Measurements from ENCODE around the gene CD93.

CD93 gene

DNA sequence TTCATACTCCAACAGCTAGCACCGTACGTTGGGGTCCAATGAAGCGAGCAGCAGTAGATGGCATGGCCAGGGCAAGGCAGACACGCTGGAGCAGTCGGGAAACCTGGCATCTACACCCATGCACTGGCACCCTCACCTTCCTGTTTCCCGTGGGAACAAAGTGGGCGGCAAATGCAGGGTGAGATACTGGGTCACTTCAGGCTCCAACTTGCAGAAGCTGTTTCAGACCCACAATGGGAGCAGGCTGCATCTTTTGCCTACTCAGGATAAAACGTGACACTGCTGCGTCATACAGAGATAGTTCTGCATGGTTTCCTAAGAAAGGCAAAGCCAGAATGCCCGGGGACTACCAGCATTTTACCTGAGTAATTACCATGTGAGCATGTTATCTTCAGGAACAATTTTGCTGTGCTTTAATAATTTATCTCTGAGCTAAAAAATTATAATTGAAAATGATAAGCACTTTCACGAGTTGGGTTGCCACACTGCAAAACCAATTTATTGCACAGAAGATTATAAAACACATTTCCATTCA, 10.9 kb upstream of the CD93 start:
- Histone ChIP-seq H3K4me1 (ENCODE audit: insufficient read depth, low read length) (no peaks in the 10 kb centered on the region), H3K9ac (ENCODE audit: low read depth, low read length) (no peak overlapping the region), H3K36me3 (ENCODE audit: insufficient read depth, low read length) (no peaks in the 10 kb centered on the region), H3K9me3 (ENCODE audit: control insufficient read depth, insufficient read depth, low read length) (no peaks in the 10 kb centered on the region)

DNA sequence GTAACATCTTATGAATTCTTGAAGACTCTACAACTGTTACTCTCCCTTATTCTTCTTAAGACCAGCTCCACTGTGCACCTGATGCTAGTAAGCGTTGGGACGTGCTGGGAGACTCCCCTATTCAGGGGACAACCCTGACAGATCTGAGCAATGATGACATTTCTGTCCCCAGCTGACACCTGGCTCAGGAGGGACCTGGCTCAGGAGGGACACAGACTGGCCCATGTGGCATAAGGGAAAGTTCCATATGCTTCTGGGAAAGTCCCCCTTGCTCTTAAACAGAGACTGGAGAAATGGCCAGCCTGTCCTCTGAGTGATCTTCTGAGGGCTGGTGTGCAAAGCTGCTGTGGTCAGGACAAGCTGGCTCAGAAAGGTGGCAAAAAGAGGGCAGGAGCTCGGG, 10.0 kb upstream of the CD93 start:
- H3K36me3 ChIP-seq (ENCODE audit: insufficient read depth, low read length) = no peaks in the 10 kb centered on the region
- H3K9me3 ChIP-seq (ENCODE audit: control insufficient read depth, insufficient read depth, low read length) = no peaks in the 10 kb centered on the region
- no peaks in the 10 kb centered on the region for H3K4me1 ChIP-seq (ENCODE audit: insufficient read depth, low read length)
- H3K9ac ChIP-seq (ENCODE audit: low read depth, low read length) = no peak overlapping the region

DNA sequence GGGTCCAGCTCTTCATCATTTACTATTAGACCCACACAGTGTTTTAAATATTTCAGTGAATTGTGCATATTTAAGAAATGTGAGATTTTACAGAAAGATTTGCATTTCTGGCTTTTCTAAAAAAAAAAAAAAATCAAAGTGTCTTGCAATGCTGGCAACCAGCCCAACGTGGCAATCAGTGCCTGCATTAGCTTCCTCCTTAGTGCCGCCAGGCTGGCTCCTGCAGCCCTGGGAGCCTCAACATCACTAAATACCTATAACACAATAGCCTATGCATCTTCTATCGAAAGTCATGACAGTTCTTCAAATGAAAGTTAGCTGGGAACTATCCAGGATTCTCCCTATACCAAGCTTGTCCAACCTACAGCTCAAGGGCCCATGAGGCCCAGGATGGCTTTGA, 9.4 kb upstream of the CD93 start:
- H3K36me3 ChIP-seq (ENCODE audit: insufficient read depth, low read length) = no peaks in the 10 kb centered on the region
- H3K4me1 ChIP-seq (ENCODE audit: insufficient read depth, low read length) = no peaks in the 10 kb centered on the region
- H3K9me3 ChIP-seq (ENCODE audit: control insufficient read depth, insufficient read depth, low read length) = no peaks in the 10 kb centered on the region
- H3K9ac ChIP-seq (ENCODE audit: low read depth, low read length) = no peak overlapping the region

DNA sequence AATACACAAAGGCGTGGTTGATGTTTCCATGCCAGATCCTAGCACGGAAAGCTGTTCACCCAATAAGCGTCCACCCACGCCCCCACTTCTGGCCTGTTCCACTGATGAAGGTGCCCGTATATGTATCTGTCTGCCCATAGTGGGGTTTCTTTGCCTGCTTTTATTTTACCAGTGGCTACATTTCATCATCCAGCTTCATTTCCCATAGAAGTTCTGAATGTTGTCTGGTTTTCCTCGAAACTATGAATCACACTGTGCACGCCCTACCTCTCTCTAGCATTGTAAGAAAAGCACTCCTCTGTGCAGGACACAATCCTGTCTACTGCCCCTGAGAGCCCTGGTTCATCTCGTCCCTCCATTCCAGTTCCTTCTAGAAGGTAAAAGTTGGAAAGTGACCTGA, 8.8 kb upstream of the CD93 start:
- Histone ChIP-seq H3K9ac (ENCODE audit: low read depth, low read length) (no peak overlapping the region), H3K36me3 (ENCODE audit: insufficient read depth, low read length) (no peaks in the 10 kb centered on the region), H3K9me3 (ENCODE audit: control insufficient read depth, insufficient read depth, low read length) (no peaks in the 10 kb centered on the region), H3K4me1 (ENCODE audit: insufficient read depth, low read length) (no peaks in the 10 kb centered on the region)

DNA sequence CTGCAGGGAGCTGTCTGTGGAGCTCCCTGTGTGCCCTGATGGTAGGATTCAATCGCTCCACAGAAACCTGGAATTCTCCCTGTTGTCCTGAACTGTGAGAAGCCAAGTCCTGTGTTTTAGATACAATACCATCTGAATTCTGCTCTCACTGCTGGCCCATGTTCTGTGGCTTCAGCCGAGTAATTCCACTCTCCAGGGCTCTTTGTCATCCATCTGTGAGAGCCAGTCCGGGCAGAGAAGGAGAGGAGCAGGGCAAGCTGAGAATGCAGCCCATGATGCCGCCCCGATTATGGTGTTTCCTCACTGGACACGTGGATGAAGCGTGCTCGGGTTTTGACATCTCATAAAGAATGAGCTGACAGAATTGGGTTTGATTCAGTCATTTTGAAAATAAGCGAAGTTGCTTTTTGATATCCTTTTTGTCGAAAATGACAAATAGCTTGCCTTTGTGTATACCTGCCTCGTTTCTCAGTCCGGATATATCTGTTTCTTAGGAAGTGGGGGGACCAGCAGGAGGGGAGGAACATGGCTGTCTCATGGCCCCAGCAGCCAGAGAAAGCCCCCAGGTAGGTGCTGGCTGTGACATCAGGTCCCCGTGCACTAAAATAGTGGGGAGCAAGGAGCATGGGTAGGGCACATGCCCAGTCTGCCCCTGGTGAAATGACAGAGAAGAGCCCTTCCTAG, 8.2 kb upstream of the CD93 start:
- Histone ChIP-seq H3K36me3 (ENCODE audit: insufficient read depth, low read length) (no peaks in the 10 kb centered on the region), H3K4me1 (ENCODE audit: insufficient read depth, low read length) (no peaks in the 10 kb centered on the region), H3K9me3 (ENCODE audit: control insufficient read depth, insufficient read depth, low read length) (no peaks in the 10 kb centered on the region), H3K9ac (ENCODE audit: low read depth, low read length) (no peak overlapping the region)

DNA sequence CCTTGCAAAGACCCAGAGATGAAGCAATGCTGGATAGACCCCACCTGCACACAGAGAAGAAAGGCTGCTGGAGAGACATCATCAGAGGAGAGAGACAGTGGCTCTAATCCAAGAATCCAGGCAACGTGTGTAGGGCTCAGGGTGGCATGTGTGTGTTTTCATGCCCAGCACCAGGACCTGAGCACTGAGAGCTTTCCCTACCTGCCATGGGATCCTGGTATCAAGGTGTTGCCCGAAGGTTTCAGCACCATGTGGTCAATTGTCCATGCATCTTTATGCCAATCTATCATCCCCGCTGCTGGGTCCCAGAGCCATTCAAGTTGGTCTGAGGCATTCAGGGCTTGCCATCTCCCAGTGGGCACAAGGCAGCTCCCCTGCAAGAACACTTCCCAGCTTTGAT, 7.5 kb upstream of the CD93 start:
- no peaks in the 10 kb centered on the region for H3K4me1 ChIP-seq (ENCODE audit: insufficient read depth, low read length)
- H3K9ac ChIP-seq (ENCODE audit: low read depth, low read length) = no peak overlapping the region
- no peaks in the 10 kb centered on the region for H3K9me3 ChIP-seq (ENCODE audit: control insufficient read depth, insufficient read depth, low read length)
- no peaks in the 10 kb centered on the region for H3K36me3 ChIP-seq (ENCODE audit: insufficient read depth, low read length)

DNA sequence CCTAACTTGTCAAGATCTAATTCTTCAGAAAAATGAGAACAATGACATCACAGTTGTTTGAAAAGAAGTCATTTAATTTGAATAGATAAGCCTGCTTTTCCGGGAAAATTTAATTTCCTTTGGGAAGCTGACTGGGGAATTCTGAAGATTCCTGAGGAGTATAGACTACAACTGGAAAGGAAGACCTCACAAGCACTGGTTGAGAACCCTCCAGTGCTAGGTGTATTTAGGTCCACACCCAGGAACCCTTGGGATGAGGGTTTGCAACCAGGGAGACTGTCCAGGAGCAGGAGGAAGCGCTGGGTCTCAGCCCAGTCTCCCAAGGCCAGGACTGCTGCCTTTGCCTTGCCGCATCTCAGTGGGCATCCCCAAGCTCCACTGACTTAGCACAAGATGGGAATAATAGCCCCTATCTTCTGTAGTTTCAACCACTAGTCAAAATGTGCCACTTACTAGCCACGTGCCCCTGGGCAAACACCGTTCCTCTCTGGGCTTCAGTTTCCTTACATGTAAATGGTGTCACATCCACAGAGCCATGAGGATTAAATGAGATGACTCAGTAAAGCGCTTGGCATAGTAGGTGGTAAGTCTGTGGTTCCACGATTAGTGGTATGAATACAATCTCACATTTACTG, 6.9 kb upstream of the CD93 start:
- Histone ChIP-seq H3K36me3 (ENCODE audit: insufficient read depth, low read length) (no peaks in the 10 kb centered on the region), H3K9me3 (ENCODE audit: control insufficient read depth, insufficient read depth, low read length) (no peaks in the 10 kb centered on the region), H3K9ac (ENCODE audit: low read depth, low read length) (no peak overlapping the region), H3K4me1 (ENCODE audit: insufficient read depth, low read length) (no peaks in the 10 kb centered on the region)

DNA sequence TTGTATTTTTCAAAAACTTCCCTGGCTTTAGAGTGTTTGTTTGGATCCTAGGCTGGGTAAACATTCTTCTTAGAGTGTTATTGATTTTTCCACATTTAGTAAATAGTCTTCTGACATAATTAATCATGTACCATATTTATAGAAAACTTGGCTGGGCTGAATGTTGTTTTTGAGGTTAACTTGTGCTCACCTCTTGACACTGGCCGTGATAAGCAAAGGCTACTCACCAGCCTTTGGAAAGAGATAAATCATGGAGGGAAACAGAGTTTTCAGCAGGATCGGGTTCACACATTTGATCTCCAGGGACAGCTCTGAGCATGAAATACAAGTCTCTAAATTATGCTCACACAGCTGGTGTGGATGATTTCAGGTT, 6.2 kb upstream of the CD93 start:
- Histone ChIP-seq H3K4me1 (ENCODE audit: insufficient read depth, low read length) (no peaks in the 10 kb centered on the region), H3K36me3 (ENCODE audit: insufficient read depth, low read length) (no peaks in the 10 kb centered on the region), H3K9ac (ENCODE audit: low read depth, low read length) (no peak overlapping the region), H3K9me3 (ENCODE audit: control insufficient read depth, insufficient read depth, low read length) (no peaks in the 10 kb centered on the region)

DNA sequence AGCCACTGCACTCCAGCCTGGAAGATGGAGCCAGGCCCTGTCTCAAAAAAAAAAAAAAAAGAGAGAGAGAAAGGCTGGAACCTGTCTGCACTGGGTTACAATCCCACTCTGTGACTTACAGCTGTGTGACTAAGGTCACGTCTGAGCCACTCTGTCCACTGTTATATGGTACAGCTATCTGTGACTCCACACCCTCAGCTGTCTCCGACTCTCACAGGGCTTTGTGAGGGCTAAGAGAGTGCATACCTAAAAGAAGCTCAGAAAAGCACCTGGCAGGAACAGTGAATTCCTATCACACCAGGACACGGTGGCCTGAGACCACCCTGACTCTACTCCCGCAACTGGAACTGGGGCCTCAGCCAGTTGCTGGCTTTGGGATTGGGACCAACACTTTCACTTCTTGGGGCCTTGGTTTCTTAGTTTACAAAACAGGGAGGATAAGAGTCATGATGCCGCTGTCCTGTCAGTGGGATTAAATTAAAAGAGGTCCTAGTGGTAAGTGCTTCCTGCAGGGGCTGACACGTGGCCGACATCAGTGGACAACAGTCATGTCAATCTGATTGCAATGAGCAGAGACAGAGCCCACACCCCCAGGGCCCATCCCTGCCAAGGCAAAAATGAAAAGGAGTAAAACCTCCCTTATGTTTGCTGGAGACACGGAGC, 5.7 kb upstream of the CD93 start:
- H3K4me1 ChIP-seq (ENCODE audit: insufficient read depth, low read length) = no peaks in the 10 kb centered on the region
- no peak overlapping the region for H3K9ac ChIP-seq (ENCODE audit: low read depth, low read length)
- H3K36me3 ChIP-seq (ENCODE audit: insufficient read depth, low read length) = no peaks in the 10 kb centered on the region
- H3K9me3 ChIP-seq (ENCODE audit: control insufficient read depth, insufficient read depth, low read length) = no peaks in the 10 kb centered on the region

DNA sequence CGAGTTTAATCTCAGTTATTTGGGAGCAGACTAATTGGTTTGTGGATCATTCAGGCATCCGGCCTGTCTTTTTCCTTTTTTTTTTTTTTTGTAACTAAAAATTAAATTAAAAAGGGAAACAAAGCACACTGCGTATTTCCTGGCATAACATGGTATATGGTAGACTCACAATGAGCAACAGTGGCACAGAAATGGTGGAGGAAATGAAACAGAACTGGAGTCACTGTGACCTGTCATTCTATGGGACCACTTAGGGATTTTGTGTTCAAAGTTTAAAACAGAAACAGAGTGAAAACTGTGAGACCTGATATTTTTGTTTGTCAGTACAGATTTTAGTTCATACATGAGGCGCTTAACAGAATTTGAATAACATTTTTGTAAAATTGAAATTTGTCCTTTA, 4.8 kb upstream of the CD93 start:
- Histone ChIP-seq H3K9me3 (ENCODE audit: control insufficient read depth, insufficient read depth, low read length) (no peaks in the 10 kb centered on the region), H3K9ac (ENCODE audit: low read depth, low read length) (no peak overlapping the region), H3K36me3 (ENCODE audit: insufficient read depth, low read length) (no peaks in the 10 kb centered on the region), H3K4me1 (ENCODE audit: insufficient read depth, low read length) (no peaks in the 10 kb centered on the region)

DNA sequence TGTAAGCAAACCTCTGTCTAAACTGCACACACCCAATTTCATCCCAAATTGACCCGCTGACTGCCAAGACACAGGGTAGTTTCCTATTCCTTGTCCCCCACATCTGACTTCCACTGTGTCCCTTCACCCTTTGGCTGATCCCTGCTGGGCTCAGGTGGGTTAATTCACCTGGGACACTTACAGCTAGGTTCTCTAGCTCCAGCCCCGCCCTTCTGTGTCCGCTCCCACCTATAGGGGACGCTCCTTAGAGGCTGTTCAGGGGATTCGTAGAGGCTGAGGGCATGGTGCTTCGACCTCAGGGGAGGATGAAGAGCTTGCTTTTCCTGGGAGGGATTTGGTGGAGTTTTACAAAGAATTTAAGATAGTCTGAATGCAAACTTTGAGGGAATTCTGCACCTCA, 4.0 kb upstream of the CD93 start:
- no peaks in the 10 kb centered on the region for H3K9me3 ChIP-seq (ENCODE audit: control insufficient read depth, insufficient read depth, low read length)
- no peaks in the 10 kb centered on the region for H3K36me3 ChIP-seq (ENCODE audit: insufficient read depth, low read length)
- H3K9ac ChIP-seq (ENCODE audit: low read depth, low read length) = no peak overlapping the region
- H3K4me1 ChIP-seq (ENCODE audit: insufficient read depth, low read length) = no peaks in the 10 kb centered on the region

DNA sequence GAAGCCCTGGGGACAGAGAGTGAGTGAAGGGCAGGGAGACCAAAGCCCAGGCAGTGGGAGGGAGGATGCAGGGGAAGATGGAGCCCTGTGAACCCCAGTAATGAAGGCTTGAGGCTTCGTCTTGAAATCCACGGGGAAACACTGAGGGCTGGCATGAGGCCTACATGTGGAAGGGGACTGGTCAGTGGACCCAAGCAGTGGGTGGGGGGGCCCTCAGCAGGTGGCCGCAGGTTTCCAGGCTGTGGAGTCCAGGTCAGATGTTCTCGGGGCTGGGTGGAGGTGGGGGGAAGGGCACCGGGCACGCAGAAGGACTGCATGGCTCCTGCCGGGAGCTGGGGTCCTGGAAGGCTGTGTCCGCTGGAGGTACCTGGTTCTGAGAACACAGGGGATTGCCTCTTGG, 2.7 kb upstream of the CD93 start:
- no peaks in the 10 kb centered on the region for H3K9me3 ChIP-seq (ENCODE audit: control insufficient read depth, insufficient read depth, low read length)
- no peak overlapping the region for H3K9ac ChIP-seq (ENCODE audit: low read depth, low read length)
- H3K4me1 ChIP-seq (ENCODE audit: insufficient read depth, low read length) = no peaks in the 10 kb centered on the region
- H3K36me3 ChIP-seq (ENCODE audit: insufficient read depth, low read length) = no peaks in the 10 kb centered on the region

DNA sequence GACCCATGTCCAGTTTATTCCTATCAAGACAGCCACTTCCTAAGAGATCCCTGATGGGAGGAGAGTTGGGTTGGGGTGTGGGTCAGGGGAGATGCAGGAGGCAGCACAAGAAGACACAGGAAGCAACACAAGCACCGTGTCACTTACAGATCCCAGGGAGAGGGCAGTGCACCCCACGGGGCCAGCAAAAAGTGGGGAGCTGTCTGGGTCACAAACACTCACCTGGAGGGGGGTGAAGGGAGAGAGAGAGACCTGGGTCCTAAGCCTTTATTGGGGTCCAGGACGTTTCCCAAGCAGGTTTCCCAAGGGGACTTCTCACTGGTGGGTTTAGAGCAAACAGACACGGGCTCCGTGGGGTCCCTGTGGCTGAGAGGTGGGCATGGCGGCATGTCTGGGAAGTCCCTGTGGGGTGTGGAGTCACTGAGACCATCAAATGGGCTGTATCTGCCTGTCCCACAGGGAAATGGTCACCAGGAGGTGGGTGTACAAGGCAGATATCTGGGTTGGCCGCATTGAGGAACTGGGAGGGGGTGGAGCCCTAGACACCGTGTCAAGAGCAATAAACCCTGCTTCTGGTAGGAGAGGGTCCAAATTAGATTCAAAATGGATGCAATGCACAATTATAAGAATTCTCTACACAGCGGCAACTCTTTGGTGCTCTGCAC, 1.6 kb upstream of the CD93 start:
- Histone ChIP-seq H3K9me3 (ENCODE audit: control insufficient read depth, insufficient read depth, low read length) (no peaks in the 10 kb centered on the region), H3K4me1 (ENCODE audit: insufficient read depth, low read length) (no peaks in the 10 kb centered on the region), H3K36me3 (ENCODE audit: insufficient read depth, low read length) (no peaks in the 10 kb centered on the region), H3K9ac (ENCODE audit: low read depth, low read length) (no peak overlapping the region)

DNA sequence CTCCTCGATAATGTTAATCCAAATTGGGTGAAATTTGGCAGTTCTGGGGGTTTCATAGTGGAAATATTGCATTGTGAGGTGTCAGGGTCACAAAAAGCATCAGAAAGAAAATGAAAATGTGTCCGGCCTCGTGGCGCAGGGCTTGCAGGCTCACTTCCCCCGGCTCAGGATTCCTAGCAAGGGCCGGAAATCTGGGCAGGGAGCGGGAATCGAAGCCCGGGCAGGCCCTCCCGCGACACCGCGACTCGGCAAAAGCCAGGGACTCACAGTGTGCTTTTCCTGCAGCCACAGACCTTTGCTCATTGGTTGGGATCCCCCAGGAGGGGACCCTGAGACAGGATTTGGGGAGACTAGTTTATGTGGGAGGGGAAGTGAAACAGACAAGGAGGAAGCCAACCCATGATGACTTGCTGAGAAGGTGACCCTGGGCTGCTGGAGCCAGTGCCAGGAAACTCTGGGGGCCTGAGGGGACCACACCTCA, 847 bp upstream of the CD93 start:
- Histone ChIP-seq H3K9ac (ENCODE audit: low read depth, low read length) (no peak overlapping the region), H3K9me3 (ENCODE audit: control insufficient read depth, insufficient read depth, low read length) (no peaks in the 10 kb centered on the region), H3K4me1 (ENCODE audit: insufficient read depth, low read length) (no peaks in the 10 kb centered on the region), H3K36me3 (ENCODE audit: insufficient read depth, low read length) (no peaks in the 10 kb centered on the region)
